GM18526 (cell line): ENCODE data around the gene CLEC7A.

Source experiments
- POLR2A ChIP-seq: IDR thresholded peaks from 3 replicates; pipeline ENCODE4 v1.6.1; 2011; ENCODE audit not compliant: insufficient read length; ENCODE audit errors: extremely low read depth

The CLEC7A gene

GRCh38 chr12:10082117-10082874 lies 47.7 kb downstream of the CLEC7A start:
- TF ChIP-seq POLR2A, result no peak

DNA sequence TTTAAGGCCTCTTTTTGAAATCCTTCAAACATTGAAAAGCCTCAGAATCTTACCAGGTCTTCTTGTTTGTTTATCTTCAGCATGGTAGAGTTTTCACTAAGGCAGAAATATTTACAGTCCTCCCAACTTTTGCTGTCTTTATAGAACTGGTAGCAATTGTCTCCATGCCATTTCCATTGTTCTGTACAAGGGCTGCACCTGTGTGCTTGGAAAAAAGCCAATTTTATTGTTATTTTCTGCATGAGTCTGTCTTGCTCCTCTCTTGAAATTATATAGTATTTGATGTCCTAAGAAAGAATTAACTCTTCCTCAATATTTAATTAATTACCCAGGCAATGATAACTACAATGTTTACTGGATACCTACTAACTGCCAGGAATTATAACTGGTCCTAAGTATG lies 54.5 kb downstream of the CLEC7A start:
- no peak for TF ChIP-seq POLR2A

- no peak for TF ChIP-seq POLR2A
Observed at GRCh38 chr12:10073261-10073660, 56.7 kb downstream of the CLEC7A start.

- no peak for TF ChIP-seq POLR2A
Observed at GRCh38 chr12:10072131-10072530, 57.9 kb downstream of the CLEC7A start.

- no peak for TF ChIP-seq POLR2A
Observed at GRCh38 chr12:10070380-10070779, 59.6 kb downstream of the CLEC7A start.

- no peak for TF ChIP-seq POLR2A
Observed at GRCh38 chr12:10069976-10070375, 60.0 kb downstream of the CLEC7A start.

DNA sequence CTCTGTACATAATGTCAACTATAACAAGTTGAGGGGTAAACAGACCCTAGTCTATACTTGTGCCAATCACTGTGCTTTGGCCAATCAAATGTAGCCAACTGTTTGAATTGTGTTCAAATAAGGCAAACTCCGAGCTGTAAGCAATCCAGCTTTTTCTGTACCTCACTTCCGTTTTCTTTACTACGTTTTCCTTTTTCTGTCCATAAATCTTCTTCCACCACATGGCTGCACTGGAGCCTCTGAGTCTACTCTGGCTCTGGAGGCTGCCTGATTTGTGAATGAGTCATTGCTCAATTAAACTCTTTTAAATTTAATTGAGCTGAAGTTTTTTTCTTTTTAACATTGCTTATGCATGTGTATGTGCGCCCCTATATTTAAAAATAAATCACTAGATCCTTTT lies 60.9 kb downstream of the CLEC7A start:
- TF ChIP-seq POLR2A, result no peak

GRCh38 chr12:10068644-10069043 lies 61.4 kb downstream of the CLEC7A start:
- TF ChIP-seq POLR2A, result no peak

DNA sequence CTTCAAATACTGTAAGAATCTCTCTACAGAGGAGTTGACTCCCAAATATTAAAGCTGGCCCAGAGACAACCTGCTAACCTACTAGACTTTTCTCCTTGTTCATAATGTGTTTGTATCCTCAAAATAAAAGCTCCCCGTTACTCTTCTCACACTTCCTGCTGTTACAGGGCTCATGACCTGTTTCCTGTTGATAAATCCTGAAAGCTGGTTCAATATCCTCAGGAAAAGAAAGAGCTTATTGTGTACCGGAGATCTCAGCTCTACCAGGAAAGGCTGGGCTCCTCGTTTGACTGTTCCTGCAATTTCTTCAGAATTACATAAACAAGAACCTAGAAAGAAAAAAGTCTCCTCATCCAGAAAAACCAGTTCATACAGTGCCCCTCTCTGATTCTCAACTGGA lies 62.1 kb downstream of the CLEC7A start:
- TF ChIP-seq POLR2A, result no peak

DNA sequence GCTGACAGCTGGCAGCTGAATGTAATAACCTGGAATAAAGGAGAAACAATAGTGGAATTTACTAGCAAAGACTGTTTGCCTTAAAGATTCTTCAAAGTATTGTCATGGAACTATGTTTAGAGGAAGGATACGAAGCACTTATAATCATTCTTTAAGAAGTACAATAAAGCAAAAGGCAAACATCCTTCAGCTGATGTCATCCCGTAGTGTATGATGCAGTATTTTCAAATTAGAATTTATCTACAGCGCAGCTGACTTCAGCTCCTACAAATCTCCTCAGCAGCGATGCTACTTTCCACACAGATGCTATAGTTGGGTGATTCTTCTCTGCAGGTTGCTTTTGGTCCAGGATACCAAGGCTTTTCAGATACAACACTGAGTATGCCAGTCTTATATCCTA lies 62.7 kb downstream of the CLEC7A start:
- no peak for TF ChIP-seq POLR2A
